Panc1 (cell line): Measurements from ENCODE around the gene PTPRA. TPM values are rescaled to one million over a fixed set of nuclear protein-coding genes. Genes with fewer than 3 reads are reported as not detected.

ENCODE experiments used
- ATAC-seq: fragments of 200-7000 bp; cut with Tn5 transposase; 2 replicates; pipeline ENCODE4 v1.9.1; 2020; ENCODE audit warnings: mild to moderate bottlenecking, moderate library complexity
- BruUV-seq: library from RNA; stranded (reverse); fragments of 400-500 nt; replicated peaks from 2 replicates; lab custom pipeline; 2021; lab: Mats Ljungman, UMichigan
- CTCF ChIA-PET: fragments of 300-600 bp; sonication (Branson Sonifier 250); formaldehyde crosslinking; loops from one replicate; lab custom pipeline; 2022; ENCODE audit warnings: antibody characterized with exemption; lab: Charles Lee
- POLR2A ChIA-PET: fragments of 300-600 bp; sonication (Branson Sonifier 250); formaldehyde crosslinking; loops from one replicate; lab custom pipeline; 2022; ENCODE audit warnings: antibody characterized with exemption; lab: Charles Lee
- DNase-seq: peaks from one replicate; pipeline ENCODE4 v3.0.0-alpha.2; 2010; ENCODE audit warnings: low read depth, low spot score
- H3K27ac ChIP-seq: 2 replicates; pipeline ENCODE4 v1.5.1; 2011; ENCODE audit warnings: mild to moderate bottlenecking, low read length, inconsistent platforms
- H3K27me3 ChIP-seq: fragments of 200-500 bp; sonication (Bioruptor generic); 2 replicates; pipeline ENCODE4 v1.6.0; 2014; ENCODE audit warnings: low read length, inconsistent platforms; ENCODE audit not compliant: control insufficient read depth, insufficient read depth
- H3K36me3 ChIP-seq: fragments of 200-500 bp; sonication (Bioruptor generic); 2 replicates; pipeline ENCODE4 v1.5.1; 2014; ENCODE audit warnings: inconsistent platforms, mild to moderate bottlenecking, low read length, moderate library complexity; ENCODE audit not compliant: control insufficient read depth, insufficient read depth
- H3K4me1 ChIP-seq: 2 replicates; pipeline ENCODE4 v1.5.1; 2011; ENCODE audit warnings: inconsistent platforms, mild to moderate bottlenecking, low read length, moderate library complexity; ENCODE audit not compliant: control insufficient read depth, insufficient read depth
- H3K4me3 ChIP-seq, 2 experiments: 2 replicates each; pipeline ENCODE4 v1.5.1; 2011 to 2012; ENCODE audit warnings: low read depth in 2 of 2, low read length in 2 of 2, mild to moderate bottlenecking in 2 of 2, inconsistent platforms in 1 of 2, moderate library complexity in 1 of 2
- H3K9me3 ChIP-seq: fragments of 200-500 bp; sonication (Bioruptor generic); 2 replicates; pipeline ENCODE4 v1.5.1; 2014; ENCODE audit warnings: low read depth, mild to moderate bottlenecking, inconsistent platforms, low read length, moderate library complexity; ENCODE audit not compliant: control insufficient read depth, insufficient read depth
- POLR2AphosphoS5 ChIP-seq: IDR thresholded peaks from 2 replicates; pipeline ENCODE4 v1.6.1; 2012; ENCODE audit warnings: mild to moderate bottlenecking, low read depth, low read length, moderate library complexity
- SIN3A ChIP-seq: IDR thresholded peaks from 2 replicates; pipeline ENCODE4 v1.6.1; 2012; ENCODE audit warnings: low read depth, mild to moderate bottlenecking, low read length, moderate library complexity, borderline replicate concordance; ENCODE audit not compliant: insufficient read depth
- TCF7L2 ChIP-seq: IDR thresholded peaks from 2 replicates; pipeline ENCODE4 v1.6.1; 2011; ENCODE audit warnings: mild to moderate bottlenecking, low read depth, low read length, inconsistent platforms
- in situ Hi-C: cut with HindIII; loops from 2 replicates; pipeline ENCODE4 v1.10.0; 2016; ENCODE audit warnings: low sequenced_read_pairs, low pct_unique_long_range_greater_than_20kb
- intact Hi-C: fragments of 100-400 bp; cut with micrococcal nuclease; formaldehyde crosslinking; loops from one replicate; pipeline ENCODE4 v1.10.0; 2022; ENCODE audit not compliant: unreplicated experiment
- total RNA-seq: library from RNA; stranded (reverse); gene quantifications from one replicate; pipeline ENCODE4 v1.2.1, GENCODE V29; 2021; ENCODE audit not compliant: unreplicated experiment
- TF ChIP-seq, protein P1 (sequence below): fragments of 450-650 bp; IDR thresholded peaks from 2 replicates; pipeline ENCODE4 v1.5.1; 2017; ENCODE audit warnings: mild to moderate bottlenecking
- TF ChIP-seq, protein P2 (sequence below), 2 experiments: IDR thresholded peaks; 2 replicates each; pipeline ENCODE4 v1.6.1; 2011 to 2012; ENCODE audit warnings: low read depth in 2 of 2, control low read depth in 1 of 2, low read length in 1 of 2, mild to moderate bottlenecking in 1 of 2, moderate library complexity in 1 of 2; ENCODE audit not compliant: insufficient read depth in 1 of 2

PTPRA gene
- total RNA-seq, 1 experiment from 2014 or later, result 56.6 TPM

DNA sequence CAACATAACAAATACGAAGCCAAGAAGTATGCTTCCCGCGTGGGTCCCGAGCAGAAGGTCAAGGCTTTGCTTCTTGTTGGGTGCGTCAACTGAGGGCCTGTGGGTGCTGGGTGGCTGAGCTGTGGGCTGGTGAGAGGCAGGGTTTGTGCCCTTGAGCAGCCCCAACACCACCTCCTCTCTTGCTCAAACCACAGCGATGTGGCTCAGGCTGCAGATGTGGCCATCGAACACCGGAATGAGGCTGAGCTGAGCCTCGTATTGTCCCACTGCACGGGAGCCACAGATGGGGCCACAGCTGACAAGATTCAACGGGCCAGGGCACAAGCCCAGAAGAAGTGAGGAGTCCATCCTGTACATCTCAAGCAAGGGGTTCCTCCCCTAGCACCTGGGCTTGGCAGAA lies 7.0 kb upstream of the PTPRA start:
- POLR2A ChIA-PET, result no interaction called here
- Histone ChIP-seq H3K9me3 (no peaks in the 10 kb centered on the region), H3K27me3 (no peaks in the 10 kb centered on the region), H3K36me3 (no peaks in the 10 kb centered on the region), H3K27ac (no peak overlapping the region), H3K4me3 (no peak overlapping the region), H3K4me1 (peaks cover 18% of the 10 kb centered on the region)
- in situ Hi-C loops, result no loop called here
- CTCF ChIA-PET, result interaction anchor here (0.6 kb wide), 1 partner anchor 142 kb away, joined by 3 read pairs; no protein-coding TSS in a partner anchor
- intact Hi-C loops, result no loop called here
- TF ChIP-seq, protein P1, sequence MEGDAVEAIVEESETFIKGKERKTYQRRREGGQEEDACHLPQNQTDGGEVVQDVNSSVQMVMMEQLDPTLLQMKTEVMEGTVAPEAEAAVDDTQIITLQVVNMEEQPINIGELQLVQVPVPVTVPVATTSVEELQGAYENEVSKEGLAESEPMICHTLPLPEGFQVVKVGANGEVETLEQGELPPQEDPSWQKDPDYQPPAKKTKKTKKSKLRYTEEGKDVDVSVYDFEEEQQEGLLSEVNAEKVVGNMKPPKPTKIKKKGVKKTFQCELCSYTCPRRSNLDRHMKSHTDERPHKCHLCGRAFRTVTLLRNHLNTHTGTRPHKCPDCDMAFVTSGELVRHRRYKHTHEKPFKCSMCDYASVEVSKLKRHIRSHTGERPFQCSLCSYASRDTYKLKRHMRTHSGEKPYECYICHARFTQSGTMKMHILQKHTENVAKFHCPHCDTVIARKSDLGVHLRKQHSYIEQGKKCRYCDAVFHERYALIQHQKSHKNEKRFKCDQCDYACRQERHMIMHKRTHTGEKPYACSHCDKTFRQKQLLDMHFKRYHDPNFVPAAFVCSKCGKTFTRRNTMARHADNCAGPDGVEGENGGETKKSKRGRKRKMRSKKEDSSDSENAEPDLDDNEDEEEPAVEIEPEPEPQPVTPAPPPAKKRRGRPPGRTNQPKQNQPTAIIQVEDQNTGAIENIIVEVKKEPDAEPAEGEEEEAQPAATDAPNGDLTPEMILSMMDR, result no peak
- TF ChIP-seq, protein P2, sequence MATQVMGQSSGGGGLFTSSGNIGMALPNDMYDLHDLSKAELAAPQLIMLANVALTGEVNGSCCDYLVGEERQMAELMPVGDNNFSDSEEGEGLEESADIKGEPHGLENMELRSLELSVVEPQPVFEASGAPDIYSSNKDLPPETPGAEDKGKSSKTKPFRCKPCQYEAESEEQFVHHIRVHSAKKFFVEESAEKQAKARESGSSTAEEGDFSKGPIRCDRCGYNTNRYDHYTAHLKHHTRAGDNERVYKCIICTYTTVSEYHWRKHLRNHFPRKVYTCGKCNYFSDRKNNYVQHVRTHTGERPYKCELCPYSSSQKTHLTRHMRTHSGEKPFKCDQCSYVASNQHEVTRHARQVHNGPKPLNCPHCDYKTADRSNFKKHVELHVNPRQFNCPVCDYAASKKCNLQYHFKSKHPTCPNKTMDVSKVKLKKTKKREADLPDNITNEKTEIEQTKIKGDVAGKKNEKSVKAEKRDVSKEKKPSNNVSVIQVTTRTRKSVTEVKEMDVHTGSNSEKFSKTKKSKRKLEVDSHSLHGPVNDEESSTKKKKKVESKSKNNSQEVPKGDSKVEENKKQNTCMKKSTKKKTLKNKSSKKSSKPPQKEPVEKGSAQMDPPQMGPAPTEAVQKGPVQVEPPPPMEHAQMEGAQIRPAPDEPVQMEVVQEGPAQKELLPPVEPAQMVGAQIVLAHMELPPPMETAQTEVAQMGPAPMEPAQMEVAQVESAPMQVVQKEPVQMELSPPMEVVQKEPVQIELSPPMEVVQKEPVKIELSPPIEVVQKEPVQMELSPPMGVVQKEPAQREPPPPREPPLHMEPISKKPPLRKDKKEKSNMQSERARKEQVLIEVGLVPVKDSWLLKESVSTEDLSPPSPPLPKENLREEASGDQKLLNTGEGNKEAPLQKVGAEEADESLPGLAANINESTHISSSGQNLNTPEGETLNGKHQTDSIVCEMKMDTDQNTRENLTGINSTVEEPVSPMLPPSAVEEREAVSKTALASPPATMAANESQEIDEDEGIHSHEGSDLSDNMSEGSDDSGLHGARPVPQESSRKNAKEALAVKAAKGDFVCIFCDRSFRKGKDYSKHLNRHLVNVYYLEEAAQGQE (IDR thresholded peaks at IDR 0.05; ENCODE audit: insufficient read depth in 1 of 2, low read depth in 2 of 2, low read length in 1 of 2), result no peak
- TF ChIP-seq SIN3A, result no peak
- no peak for TF ChIP-seq TCF7L2
- no peak for TF ChIP-seq POLR2AphosphoS5
- no TSS peak for BruUV-seq
- no peak for ATAC-seq
- no peak for DNase-seq

DNA sequence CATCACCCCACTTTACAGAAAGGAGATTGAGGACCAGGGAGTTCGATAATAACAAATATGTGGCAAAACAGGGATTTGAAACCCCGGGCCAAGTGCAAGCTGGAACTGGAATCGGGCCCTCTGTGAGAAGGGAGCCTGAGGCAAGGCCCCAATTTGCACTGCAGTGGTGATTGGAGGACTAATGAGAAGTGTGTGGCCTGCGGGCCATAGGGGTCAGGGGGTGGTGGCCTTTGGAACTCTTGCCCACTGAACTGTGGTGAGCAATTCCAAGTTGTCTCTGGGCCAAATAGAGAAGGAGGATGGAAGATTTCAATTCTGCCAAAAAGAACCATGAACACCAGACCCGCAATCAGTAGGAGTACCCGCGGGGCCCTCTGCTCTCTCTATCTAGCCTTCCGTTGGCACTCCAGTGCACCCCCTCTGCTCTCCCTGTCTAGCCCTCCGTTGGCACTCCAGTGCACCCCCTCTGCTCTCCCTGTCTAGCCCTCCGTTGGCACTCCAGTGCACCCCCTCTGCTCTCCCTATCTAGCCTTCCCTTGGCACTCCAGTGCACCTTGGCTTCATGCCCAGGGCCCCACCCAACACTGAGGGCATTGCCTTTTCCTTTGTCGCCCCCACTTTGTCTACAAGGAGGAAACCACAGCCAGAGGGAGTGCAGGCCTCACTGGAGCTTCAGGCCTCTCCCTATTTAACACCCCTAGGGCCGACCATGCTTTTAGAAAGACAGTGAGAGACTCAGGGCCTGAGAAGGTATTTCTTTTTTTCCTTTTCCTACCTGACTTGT lies 6.0 kb upstream of the PTPRA start:
- no peak overlapping the region for H3K27ac ChIP-seq
- DNase-seq (no peak), ATAC-seq (no peak)
- H3K9me3 ChIP-seq, result no peaks in the 10 kb centered on the region
- ChIA-PET CTCF (no interaction called here), POLR2A (no interaction called here)
- no peaks in the 10 kb centered on the region for H3K27me3 ChIP-seq
- H3K4me3 ChIP-seq, result no peak overlapping the region
- in situ Hi-C loops (no loop called here), intact Hi-C loops (no loop called here)
- H3K36me3 ChIP-seq, result no peaks in the 10 kb centered on the region
- BruUV-seq, result no TSS peak
- peaks cover 28% of the 10 kb centered on the region for H3K4me1 ChIP-seq
- no peak for TF ChIP-seq SIN3A
- TF ChIP-seq, protein P2 (IDR thresholded peaks at IDR 0.05; ENCODE audit: insufficient read depth in 1 of 2, low read depth in 2 of 2, low read length in 1 of 2), result no peak
- no peak for TF ChIP-seq TCF7L2
